ENCODE data around the gene NEDD4. TPM values are rescaled to one million over a fixed set of nuclear protein-coding genes. Genes with fewer than 3 reads are reported as not detected.

Gene NEDD4
- total and polyA plus RNA-seq, 12 donors = 2.5 to 20.5 (median 9.5) TPM

GRCh38 chr15:55916666-55917409 lies 76.6 kb downstream of the NEDD4 start:
- Histone ChIP-seq H3K4me1 (replicated peaks in 1 of 2) (peaks cover 0 to 4% of the 10 kb centered on the region in 2 donors), H3K4me3 (no peak overlapping the region), H3K36me3 (replicated peaks in 1 of 2) (no peaks in the 10 kb centered on the region), H3K27ac (no peak overlapping the region), H3K27me3 (no peaks in the 10 kb centered on the region), H3K9me3 (replicated peaks in 1 of 3) (no peaks in the 10 kb centered on the region)
- TF ChIP-seq CTCF (IDR thresholded peaks at IDR 0.05) (no peak), POLR2A (IDR thresholded peaks at IDR 0.05) (no peak)
- WGBS, 4 donors = 66 to 74% (median 69%) methylated on average over 11 of the region's 11 CpGs
- intact Hi-C loops (cut with DNase I) = no loop called here
- DNase-seq = no peak

GRCh38 chr15:55915876-55916567 lies 77.4 kb downstream of the NEDD4 start:
- H3K4me3 ChIP-seq = no peak overlapping the region

GRCh38 chr15:55915221-55915620 lies 78.2 kb downstream of the NEDD4 start:
- intact Hi-C loops (cut with DNase I) = no loop called here
- DNase-seq = no peak
- H3K27ac ChIP-seq = no peak overlapping the region
- no peaks in the 10 kb centered on the region for H3K36me3 ChIP-seq (replicated peaks in 1 of 2)
- H3K27me3 ChIP-seq = no peaks in the 10 kb centered on the region
- H3K4me3 ChIP-seq = no peak overlapping the region
- H3K9me3 ChIP-seq (replicated peaks in 1 of 3) = no peaks in the 10 kb centered on the region
- 84 to 100% (median 86%) methylated on average over 1 of the region's 1 CpG for WGBS, 4 donors
- TF ChIP-seq POLR2A (IDR thresholded peaks at IDR 0.05) (no peak), CTCF (IDR thresholded peaks at IDR 0.05) (no peak)
- H3K4me1 ChIP-seq (replicated peaks in 1 of 2) = peaks cover 0 to 4% of the 10 kb centered on the region in 2 donors

More at GRCh38 chr15:55915876-55916567, 77.4 kb downstream of the NEDD4 start:
- no peak for DNase-seq
- H3K36me3 ChIP-seq (replicated peaks in 1 of 2) = no peaks in the 10 kb centered on the region
- TF ChIP-seq POLR2A (IDR thresholded peaks at IDR 0.05) (no peak), CTCF (IDR thresholded peaks at IDR 0.05) (no peak)
- no peaks in the 10 kb centered on the region for H3K27me3 ChIP-seq
- 79 to 91% (median 88%) methylated on average over 6 of the region's 6 CpGs for WGBS, 4 donors
- H3K27ac ChIP-seq = no peak overlapping the region
- no peaks in the 10 kb centered on the region for H3K9me3 ChIP-seq (replicated peaks in 1 of 3)
- intact Hi-C loops (cut with DNase I) = no loop called here
- peaks cover 0 to 4% of the 10 kb centered on the region in 2 donors for H3K4me1 ChIP-seq (replicated peaks in 1 of 2)

GRCh38 chr15:55914446-55914845 lies 79.0 kb downstream of the NEDD4 start:
- TF ChIP-seq POLR2A (IDR thresholded peaks at IDR 0.05) = no peak

More at GRCh38 chr15:55914446-55914845, 79.0 kb downstream of the NEDD4 start:
- H3K4me3 ChIP-seq = no peak overlapping the region
- intact Hi-C loops (cut with DNase I) = no loop called here
- DNase-seq = no peak
- no peaks in the 10 kb centered on the region for H3K27me3 ChIP-seq
- H3K27ac ChIP-seq = no peak overlapping the region
- peaks cover 0 to 4% of the 10 kb centered on the region in 2 donors for H3K4me1 ChIP-seq (replicated peaks in 1 of 2)
- H3K36me3 ChIP-seq (replicated peaks in 1 of 2) = no peaks in the 10 kb centered on the region
- H3K9me3 ChIP-seq (replicated peaks in 1 of 3) = no peaks in the 10 kb centered on the region
- 80 to 90% (median 89%) methylated on average over 1 of the region's 1 CpG for WGBS, 4 donors
